H1 (cell line): ENCODE results near the gene IRX4. TPM values are rescaled to one million over a fixed set of nuclear protein-coding genes. Genes with fewer than 3 reads are reported as not detected.

Experiments used
- BRCA1 ChIP-seq: IDR thresholded peaks from 2 replicates; pipeline ENCODE4 v1.6.1; 2012; ENCODE audit warnings: low read depth, low read length, improper control_type of control experiment
- MAFK ChIP-seq: IDR thresholded peaks from 2 replicates; pipeline ENCODE4 v1.6.1; 2012; ENCODE audit warnings: low read depth, mild to moderate bottlenecking, improper control_type of control experiment, low read length
- RXRA ChIP-seq: IDR thresholded peaks from 2 replicates; pipeline ENCODE4 v1.6.1; 2011; ENCODE audit warnings: low read depth, mild to moderate bottlenecking, low read length, moderate library complexity; ENCODE audit not compliant: insufficient read depth
- SAP30 ChIP-seq: fragments of 300-600 bp; sonication (generic); IDR thresholded peaks from 2 replicates; pipeline ENCODE4 v1.7.1; 2012; ENCODE audit warnings: low read length, moderate library complexity, mild to moderate bottlenecking, inconsistent platforms; ENCODE audit not compliant: insufficient read depth, insufficient replicate concordance
- SUZ12 ChIP-seq: fragments of 200-600 bp; sonication (generic); IDR thresholded peaks from 2 replicates; pipeline ENCODE4 v1.6.1; 2012; ENCODE audit warnings: mild to moderate bottlenecking, inconsistent platforms, low read length, moderate library complexity, mixed read lengths
- polyA plus RNA-seq, 7 experiments: library from polyadenylated mRNA; depleted of rRNA in 3 of 7; stranded (reverse) in 5 of 7; unstranded in 2 of 7; fragments of >200 nt in 5 of 7; fragments of 200-250 nt in 2 of 7; gene quantifications; 1 replicate in 5 of 7; 2 replicates in 1 of 7; 4 replicates in 1 of 7; pipeline versions ENCODE4 v1.2.1 to v1.2.3, GENCODE V29; 2011 to 2013; ENCODE audit warnings: missing spikeins in 2 of 7, mixed read lengths in 2 of 7
- total RNA-seq: library from RNA; stranded (reverse); fragmentation: NEBNext Ultra II Directional; extraction: Animal tissue kit (Norgen Biotek cat#: 25700); gene quantifications from 2 replicates; pipeline ENCODE4 v1.2.1, GENCODE V29; 2021
- TF ChIP-seq, protein P1 (sequence below): fragments of 300-600 bp; sonication (generic); IDR thresholded peaks from 2 replicates; pipeline ENCODE4 v1.7.1; 2012; ENCODE audit warnings: low read length, moderate library complexity, mild to moderate bottlenecking, inconsistent platforms; ENCODE audit not compliant: insufficient replicate concordance

IRX4 gene
- total and polyA plus RNA-seq, 2 of the 8 experiments (the other 6 are each of a cell fraction or from before 2014, with no cell fraction given) = 0.45 to 1.2 TPM

DNA sequence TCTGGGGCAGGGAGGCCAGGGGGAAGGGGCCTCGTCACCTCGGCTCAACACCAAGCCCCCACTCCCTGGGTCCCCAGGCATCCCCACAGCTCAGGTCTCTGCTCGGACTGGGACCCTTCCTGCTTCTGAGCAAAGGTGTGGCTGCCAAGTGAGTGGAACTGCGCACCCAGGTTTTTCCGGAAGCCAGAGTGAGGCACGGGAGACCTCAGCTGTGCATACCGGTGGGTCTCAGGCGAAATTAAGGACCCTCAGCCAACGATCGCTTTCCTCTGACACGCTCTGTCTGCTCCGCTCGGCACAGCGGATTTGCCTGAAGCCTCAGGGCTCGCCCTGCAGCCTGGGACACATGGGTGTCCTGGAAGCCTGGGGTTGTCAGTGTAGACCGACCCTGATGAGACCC is 41.0 kb upstream of the IRX4 start (continued):
- TF ChIP-seq, protein P1, sequence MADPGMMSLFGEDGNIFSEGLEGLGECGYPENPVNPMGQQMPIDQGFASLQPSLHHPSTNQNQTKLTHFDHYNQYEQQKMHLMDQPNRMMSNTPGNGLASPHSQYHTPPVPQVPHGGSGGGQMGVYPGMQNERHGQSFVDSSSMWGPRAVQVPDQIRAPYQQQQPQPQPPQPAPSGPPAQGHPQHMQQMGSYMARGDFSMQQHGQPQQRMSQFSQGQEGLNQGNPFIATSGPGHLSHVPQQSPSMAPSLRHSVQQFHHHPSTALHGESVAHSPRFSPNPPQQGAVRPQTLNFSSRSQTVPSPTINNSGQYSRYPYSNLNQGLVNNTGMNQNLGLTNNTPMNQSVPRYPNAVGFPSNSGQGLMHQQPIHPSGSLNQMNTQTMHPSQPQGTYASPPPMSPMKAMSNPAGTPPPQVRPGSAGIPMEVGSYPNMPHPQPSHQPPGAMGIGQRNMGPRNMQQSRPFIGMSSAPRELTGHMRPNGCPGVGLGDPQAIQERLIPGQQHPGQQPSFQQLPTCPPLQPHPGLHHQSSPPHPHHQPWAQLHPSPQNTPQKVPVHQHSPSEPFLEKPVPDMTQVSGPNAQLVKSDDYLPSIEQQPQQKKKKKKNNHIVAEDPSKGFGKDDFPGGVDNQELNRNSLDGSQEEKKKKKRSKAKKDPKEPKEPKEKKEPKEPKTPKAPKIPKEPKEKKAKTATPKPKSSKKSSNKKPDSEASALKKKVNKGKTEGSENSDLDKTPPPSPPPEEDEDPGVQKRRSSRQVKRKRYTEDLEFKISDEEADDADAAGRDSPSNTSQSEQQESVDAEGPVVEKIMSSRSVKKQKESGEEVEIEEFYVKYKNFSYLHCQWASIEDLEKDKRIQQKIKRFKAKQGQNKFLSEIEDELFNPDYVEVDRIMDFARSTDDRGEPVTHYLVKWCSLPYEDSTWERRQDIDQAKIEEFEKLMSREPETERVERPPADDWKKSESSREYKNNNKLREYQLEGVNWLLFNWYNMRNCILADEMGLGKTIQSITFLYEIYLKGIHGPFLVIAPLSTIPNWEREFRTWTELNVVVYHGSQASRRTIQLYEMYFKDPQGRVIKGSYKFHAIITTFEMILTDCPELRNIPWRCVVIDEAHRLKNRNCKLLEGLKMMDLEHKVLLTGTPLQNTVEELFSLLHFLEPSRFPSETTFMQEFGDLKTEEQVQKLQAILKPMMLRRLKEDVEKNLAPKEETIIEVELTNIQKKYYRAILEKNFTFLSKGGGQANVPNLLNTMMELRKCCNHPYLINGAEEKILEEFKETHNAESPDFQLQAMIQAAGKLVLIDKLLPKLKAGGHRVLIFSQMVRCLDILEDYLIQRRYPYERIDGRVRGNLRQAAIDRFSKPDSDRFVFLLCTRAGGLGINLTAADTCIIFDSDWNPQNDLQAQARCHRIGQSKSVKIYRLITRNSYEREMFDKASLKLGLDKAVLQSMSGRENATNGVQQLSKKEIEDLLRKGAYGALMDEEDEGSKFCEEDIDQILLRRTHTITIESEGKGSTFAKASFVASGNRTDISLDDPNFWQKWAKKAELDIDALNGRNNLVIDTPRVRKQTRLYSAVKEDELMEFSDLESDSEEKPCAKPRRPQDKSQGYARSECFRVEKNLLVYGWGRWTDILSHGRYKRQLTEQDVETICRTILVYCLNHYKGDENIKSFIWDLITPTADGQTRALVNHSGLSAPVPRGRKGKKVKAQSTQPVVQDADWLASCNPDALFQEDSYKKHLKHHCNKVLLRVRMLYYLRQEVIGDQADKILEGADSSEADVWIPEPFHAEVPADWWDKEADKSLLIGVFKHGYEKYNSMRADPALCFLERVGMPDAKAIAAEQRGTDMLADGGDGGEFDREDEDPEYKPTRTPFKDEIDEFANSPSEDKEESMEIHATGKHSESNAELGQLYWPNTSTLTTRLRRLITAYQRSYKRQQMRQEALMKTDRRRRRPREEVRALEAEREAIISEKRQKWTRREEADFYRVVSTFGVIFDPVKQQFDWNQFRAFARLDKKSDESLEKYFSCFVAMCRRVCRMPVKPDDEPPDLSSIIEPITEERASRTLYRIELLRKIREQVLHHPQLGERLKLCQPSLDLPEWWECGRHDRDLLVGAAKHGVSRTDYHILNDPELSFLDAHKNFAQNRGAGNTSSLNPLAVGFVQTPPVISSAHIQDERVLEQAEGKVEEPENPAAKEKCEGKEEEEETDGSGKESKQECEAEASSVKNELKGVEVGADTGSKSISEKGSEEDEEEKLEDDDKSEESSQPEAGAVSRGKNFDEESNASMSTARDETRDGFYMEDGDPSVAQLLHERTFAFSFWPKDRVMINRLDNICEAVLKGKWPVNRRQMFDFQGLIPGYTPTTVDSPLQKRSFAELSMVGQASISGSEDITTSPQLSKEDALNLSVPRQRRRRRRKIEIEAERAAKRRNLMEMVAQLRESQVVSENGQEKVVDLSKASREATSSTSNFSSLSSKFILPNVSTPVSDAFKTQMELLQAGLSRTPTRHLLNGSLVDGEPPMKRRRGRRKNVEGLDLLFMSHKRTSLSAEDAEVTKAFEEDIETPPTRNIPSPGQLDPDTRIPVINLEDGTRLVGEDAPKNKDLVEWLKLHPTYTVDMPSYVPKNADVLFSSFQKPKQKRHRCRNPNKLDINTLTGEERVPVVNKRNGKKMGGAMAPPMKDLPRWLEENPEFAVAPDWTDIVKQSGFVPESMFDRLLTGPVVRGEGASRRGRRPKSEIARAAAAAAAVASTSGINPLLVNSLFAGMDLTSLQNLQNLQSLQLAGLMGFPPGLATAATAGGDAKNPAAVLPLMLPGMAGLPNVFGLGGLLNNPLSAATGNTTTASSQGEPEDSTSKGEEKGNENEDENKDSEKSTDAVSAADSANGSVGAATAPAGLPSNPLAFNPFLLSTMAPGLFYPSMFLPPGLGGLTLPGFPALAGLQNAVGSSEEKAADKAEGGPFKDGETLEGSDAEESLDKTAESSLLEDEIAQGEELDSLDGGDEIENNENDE = no peak
- TF ChIP-seq BRCA1 (no peak), RXRA (no peak), MAFK (no peak), SUZ12 (no peak), SAP30 (no peak)
